GM19240 (cell line): ENCODE measurements around the gene ITFG1.
"Not testable (repeated sequence)": the region's sequence is repeated elsewhere in the genome, so short reads cannot be mapped to it uniquely, and the experiment has no call there.

Experiments
- DNase-seq: peaks from one replicate; pipeline ENCODE4 v3.0.0; 2011; ENCODE audit warnings: low spot score; ENCODE audit not compliant: insufficient read length

The ITFG1 gene

DNA sequence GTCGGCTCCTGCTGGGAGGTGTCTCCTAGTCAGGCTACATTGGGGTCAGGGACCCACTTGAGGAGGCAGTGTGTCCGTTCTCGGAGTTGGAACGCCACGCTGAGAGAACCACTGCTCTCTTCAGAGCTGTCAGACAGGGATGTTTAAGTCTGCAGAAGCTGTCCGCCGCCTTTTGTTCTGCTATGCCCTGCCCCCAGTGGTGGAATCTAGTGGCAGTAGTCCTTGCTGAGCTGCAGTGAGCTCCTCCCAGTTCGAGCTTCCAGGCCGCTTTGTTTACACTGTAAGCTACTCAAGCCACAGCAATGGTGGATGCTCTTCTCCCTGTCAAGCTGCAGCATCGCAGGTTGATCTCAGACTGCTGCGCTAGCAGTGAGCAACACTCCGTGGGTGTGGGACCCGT is 36.0 kb downstream of the ITFG1 start:
- DNase-seq: no peak

DNA sequence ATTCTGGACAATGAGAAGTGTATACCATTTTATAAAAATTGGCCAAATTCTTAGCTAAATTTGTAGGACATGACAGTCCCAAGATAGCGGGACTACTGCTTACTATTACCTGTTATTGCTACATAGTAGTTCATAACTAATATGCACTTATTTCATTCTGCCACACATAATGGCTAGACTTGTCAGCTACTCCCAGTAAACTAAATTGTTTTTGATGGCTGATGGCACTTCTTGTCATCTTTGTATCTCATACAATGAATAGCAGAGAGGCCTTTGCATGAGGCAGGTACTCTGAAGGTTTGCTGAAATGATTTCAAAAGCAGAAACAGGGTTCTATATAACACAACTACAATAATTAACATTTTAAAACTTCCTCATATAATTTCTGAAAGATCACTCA is 44.0 kb downstream of the ITFG1 start:
- DNase-seq: no peak

- no peak for DNase-seq
Observed at GRCh38 chr16:47413041-47413440, 47.8 kb downstream of the ITFG1 start.

GRCh38 chr16:47408491-47408890 is 52.4 kb downstream of the ITFG1 start:
- DNase-seq: no peak

- no peak for DNase-seq
Observed at GRCh38 chr16:47395733-47396498, 64.9 kb downstream of the ITFG1 start.

DNA sequence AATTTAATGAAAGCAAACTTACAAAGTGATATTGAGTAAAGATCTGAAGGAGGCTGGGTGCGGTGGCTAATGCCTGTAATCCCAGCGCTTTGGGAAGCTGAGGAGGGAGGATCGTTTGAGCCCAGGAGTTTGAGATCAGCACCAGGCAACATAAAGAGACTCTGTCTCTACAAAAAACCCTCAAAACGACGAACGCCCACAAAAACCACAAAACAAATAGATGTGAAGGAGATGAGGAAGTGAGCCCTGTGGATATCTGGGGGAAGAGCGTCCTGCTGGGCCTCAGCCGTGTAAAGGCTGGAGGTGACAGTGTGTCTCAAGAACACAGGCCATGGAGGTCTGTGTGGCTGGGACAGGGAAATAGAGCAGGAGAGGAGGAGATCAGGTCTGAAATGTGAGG is 68.8 kb downstream of the ITFG1 start:
- DNase-seq: no peak

DNA sequence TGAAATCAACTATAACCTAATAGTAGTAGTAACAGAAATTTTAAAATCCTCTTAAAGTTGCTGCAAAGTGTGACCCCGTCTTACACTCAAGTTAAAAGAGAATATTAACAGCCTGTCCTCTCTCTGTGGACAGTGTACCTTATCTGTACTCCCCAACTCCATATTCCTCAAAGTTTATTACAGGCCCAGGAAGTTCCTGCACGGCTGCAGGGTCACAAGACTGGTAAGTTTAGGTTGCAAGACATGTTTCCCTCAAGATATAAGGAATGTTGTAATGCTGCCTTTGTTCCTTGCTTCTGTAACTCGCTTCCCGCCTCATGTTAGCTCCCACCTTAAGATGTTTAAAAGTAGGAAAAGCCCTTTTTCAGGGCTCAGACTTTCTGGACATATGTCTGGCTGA is 72.2 kb downstream of the ITFG1 start:
- no peak for DNase-seq

- DNase-seq: no peak
Observed at GRCh38 chr16:47387026-47387734, 73.7 kb downstream of the ITFG1 start.

- DNase-seq: no peak
Observed at GRCh38 chr16:47386201-47386718, 74.6 kb downstream of the ITFG1 start.

DNA sequence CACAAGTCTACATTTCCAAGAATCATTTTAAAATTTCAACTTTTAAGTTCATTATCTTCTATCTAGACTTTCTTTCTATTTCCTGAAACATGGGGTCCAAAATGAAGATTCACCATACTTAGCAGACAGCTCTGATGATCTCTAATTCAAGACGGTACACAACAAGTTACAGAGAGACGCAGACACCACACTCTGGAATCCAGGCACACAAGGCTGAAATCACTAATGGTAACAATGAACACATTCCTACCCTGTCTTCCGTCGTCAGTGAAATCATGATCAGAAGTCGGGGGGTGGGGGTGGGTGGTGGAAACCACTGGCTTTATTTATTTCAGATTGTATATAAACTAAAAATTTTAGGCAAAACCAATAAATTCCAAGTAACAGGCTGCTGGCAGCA is 78.5 kb downstream of the ITFG1 start:
- no peak for DNase-seq

DNA sequence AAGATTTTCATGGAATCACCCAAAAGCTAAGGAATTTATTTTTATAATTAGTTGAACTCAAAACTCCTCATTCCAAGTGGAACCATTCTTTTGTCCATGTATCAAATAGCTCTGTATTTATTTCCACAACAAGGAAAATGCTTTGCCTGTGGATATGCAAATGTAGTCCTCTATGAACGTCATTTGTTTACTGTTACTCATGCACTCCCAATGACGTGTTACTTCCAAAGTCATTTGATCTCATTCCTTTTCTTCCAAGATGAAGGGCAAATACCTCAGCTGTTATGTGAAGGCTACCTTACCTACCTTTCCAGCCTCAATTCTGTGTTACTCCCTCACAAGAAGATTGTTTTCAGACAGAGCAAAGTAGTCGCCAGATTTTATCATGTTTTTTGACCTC is 83.7 kb downstream of the ITFG1 start:
- DNase-seq: no peak

DNA sequence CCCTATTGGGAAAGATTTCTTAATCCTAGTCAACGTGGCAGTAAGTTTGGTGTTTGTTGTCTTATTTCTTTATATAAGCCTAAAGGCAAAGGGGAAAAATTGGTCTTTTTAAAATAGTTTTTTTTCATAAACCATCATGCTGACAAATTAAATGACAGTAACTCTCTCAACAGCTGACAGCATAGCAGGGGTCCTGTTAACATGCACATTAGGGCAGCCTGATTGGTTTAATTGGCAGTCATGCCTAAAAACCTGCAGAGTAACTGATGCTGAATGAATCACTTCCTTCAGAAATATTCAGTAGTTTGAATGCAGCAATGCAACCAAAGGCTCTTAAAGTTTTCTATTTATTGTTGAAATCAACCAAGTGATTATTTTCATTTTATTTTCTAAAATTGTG is 85.4 kb downstream of the ITFG1 start:
- DNase-seq: no peak

DNA sequence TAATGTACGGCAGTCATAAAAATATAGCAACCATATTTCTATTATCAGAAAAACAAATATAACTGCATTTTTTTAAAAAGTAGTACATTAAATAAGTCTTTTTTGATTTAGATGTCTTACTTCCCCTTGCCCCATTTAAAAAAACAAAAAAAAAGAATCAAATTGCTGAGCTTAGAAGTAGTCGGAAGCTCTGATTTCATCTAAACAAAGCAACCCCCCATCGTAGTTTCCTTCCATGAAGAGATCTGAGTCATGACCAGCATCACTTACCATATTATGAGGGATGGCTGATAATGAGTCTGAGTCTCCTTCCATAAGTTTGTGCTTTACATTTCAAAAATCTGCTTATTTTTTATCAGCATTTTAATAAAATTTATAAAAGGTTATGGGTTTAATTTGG is 86.2 kb downstream of the ITFG1 start:
- DNase-seq: no peak

GRCh38 chr16:47371271-47372014 is 89.4 kb downstream of the ITFG1 start:
- no peak for DNase-seq

GRCh38 chr16:47370536-47370935 is 90.3 kb downstream of the ITFG1 start:
- no peak for DNase-seq

GRCh38 chr16:47366228-47366627 is 94.6 kb downstream of the ITFG1 start:
- no peak for DNase-seq

DNA sequence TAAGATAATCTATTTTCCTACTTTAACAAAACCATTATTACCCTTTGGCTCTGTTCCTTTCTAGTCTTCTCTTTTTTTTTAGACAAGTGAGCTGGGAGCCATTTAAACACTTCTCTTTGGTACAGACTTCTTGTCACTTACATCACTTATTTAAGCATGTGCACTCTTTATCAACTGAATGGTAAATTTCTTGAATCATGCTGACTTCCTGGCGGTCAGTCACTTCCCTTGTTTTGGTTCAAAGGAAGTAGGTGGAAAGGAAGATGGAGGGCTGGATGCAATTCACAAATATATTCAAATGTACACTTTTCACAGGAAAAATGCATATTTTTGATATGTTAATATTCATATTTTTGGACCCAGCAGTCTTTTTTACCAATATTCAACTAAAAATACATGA is 97.1 kb downstream of the ITFG1 start:
- no peak for DNase-seq

DNA sequence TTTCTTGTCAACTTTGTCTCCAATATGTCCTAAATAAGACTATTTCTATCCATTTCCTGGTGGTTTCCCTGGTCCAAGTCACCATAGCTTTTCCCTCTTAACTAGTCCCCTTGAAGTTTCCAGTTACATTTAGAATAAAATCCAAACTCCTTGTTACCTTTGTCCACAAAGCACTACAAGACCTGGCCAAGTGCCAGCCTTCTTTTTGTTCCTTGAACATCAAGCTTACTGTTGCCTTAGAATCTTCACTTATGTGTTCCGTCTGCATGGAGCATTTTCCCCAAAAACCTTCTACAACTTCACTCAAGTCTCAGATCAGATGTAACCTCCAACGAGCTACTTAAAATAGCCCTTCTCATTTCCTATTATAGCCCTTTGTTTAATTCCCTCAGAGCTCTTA is 101.4 kb downstream of the ITFG1 start:
- no peak for DNase-seq

GRCh38 chr16:47358816-47359215 is 102.0 kb downstream of the ITFG1 start:
- no peak for DNase-seq

- not testable (repeated sequence) for DNase-seq
Observed at GRCh38 chr16:47349029-47349428, 111.8 kb downstream of the ITFG1 start.

GRCh38 chr16:47347021-47347696 is 113.7 kb downstream of the ITFG1 start:
- not testable (repeated sequence) for DNase-seq

DNA sequence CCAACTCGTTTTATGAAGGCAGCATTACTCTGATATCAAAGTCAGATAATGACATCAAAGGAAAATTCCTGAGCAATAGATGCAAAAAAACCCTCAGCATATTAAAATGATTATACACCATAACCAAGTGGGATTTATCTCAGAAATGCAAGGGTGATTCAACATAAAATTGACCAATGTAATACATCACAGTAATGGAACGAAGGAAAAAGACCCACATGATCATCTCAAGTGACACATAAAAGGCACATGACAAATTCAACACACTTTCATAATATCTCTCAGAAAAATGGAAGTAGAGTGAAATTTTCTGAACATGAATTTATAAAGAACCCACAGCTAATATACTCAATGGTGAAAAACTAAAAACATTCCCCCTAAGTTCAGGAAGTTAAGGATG is 118.8 kb downstream of the ITFG1 start:
- DNase-seq: no peak
